DOHH2 (cell line): Measurements from ENCODE around the gene LIF.

Experiments used
- EZH2phosphoT487 ChIP-seq: fragments of 200-600 bp; sonication (generic); IDR thresholded peaks from 2 replicates; pipeline ENCODE4 v1.6.1; 2017; ENCODE audit warnings: borderline replicate concordance, mild to moderate bottlenecking, antibody characterized with exemption, low read length, moderate library complexity, mixed read lengths
- TF ChIP-seq, protein P1 (sequence below): fragments of 200-600 bp; sonication (generic); IDR thresholded peaks from one replicate; pipeline ENCODE4 v1.5.1; 2014; ENCODE audit warnings: antibody characterized with exemption, mild to moderate bottlenecking, low read depth, low read length; ENCODE audit not compliant: poor library complexity, severe bottlenecking

DNA sequence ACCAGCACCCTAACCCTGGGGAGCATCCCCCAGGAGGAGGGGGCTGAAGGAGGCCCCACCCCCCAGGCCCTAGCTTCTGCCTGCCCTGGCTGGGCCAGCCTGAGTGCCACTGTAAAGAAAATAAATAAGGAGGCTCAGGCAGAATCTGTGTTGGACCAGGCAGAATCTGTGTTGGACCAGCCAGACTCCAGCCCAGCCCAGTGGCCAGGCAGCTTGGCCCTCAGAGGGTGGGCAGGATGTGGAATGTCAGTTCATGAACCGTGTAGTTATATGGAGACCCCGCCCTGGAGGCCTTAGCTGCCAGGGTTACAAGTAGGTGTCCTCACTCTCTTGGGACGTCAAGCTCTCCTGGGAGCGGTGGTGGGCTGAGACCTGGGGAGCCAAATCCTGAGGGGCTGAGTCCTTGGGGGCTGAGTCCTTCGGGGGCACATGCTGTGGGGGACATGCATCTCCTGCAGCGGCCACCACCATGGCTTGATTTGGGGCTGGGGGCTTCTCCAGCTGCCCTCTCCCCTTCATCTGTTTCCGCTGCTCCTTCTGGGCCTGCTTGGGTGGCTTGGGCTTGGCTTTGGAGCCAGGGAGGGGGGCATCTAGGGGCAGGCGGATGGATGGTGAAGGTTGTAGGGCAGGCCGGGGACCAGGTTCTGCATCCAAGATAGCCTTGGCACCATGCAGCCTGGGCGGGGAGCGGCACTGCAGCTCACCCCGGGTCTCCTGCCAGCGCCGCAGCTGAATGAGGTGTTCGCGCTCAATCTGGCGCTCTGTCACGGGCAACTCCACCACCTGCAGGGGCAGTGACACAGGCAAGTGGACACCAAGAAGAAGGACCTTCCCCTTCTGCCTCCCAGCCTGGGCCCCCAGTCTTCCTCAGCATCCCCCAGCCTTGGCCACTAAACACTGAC, 45.8 kb upstream of the LIF start:
- TF ChIP-seq, protein P1, sequence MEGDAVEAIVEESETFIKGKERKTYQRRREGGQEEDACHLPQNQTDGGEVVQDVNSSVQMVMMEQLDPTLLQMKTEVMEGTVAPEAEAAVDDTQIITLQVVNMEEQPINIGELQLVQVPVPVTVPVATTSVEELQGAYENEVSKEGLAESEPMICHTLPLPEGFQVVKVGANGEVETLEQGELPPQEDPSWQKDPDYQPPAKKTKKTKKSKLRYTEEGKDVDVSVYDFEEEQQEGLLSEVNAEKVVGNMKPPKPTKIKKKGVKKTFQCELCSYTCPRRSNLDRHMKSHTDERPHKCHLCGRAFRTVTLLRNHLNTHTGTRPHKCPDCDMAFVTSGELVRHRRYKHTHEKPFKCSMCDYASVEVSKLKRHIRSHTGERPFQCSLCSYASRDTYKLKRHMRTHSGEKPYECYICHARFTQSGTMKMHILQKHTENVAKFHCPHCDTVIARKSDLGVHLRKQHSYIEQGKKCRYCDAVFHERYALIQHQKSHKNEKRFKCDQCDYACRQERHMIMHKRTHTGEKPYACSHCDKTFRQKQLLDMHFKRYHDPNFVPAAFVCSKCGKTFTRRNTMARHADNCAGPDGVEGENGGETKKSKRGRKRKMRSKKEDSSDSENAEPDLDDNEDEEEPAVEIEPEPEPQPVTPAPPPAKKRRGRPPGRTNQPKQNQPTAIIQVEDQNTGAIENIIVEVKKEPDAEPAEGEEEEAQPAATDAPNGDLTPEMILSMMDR: no peak
- TF ChIP-seq EZH2phosphoT487: no peak
